ENCODE results near the gene AAR2. TPM values are rescaled to one million over a fixed set of nuclear protein-coding genes. Genes with fewer than 3 reads are reported as not detected.

The AAR2 gene
- total RNA-seq, 1 donor from 2014 or later, result 19.0 TPM

DNA sequence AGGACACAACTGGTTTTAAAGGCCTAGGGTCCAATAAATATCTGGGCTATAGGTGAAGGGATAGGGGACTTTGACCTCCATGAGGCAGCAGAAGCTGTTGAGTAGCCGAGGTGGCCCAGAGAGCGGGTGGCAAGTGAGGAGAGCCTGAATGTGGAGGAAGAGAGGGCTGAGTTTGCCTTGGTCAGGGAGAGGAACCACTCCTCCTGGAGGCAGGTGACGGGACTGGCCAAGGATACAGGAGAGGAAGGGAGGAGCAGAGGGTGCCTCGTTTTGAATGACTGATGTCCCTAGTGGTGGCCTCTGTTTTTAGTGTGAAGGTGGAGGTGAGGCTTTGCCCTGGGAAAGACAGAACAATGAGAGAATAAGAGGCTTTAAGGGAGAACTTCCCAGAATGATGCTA is 19.1 kb upstream of the AAR2 start:
- Mint-ChIP-seq H3K9me3 (ENCODE audit: unreplicated experiment) (peaks cover 6% of the 10 kb centered on the region), H3K4me3 (ENCODE audit: unreplicated experiment) (no peak overlapping the region), H3K4me1 (ENCODE audit: low read depth, unreplicated experiment) (peaks cover 12% of the 10 kb centered on the region), H3K27me3 (ENCODE audit: unreplicated experiment) (no peaks in the 10 kb centered on the region), H3K36me3 (ENCODE audit: unreplicated experiment) (no peaks in the 10 kb centered on the region), H3K27ac (ENCODE audit: unreplicated experiment) (no peak overlapping the region)
- TF ChIP-seq, protein P1, sequence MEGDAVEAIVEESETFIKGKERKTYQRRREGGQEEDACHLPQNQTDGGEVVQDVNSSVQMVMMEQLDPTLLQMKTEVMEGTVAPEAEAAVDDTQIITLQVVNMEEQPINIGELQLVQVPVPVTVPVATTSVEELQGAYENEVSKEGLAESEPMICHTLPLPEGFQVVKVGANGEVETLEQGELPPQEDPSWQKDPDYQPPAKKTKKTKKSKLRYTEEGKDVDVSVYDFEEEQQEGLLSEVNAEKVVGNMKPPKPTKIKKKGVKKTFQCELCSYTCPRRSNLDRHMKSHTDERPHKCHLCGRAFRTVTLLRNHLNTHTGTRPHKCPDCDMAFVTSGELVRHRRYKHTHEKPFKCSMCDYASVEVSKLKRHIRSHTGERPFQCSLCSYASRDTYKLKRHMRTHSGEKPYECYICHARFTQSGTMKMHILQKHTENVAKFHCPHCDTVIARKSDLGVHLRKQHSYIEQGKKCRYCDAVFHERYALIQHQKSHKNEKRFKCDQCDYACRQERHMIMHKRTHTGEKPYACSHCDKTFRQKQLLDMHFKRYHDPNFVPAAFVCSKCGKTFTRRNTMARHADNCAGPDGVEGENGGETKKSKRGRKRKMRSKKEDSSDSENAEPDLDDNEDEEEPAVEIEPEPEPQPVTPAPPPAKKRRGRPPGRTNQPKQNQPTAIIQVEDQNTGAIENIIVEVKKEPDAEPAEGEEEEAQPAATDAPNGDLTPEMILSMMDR (IDR thresholded peaks at IDR 0.05; ENCODE audit: partially characterized antibody, unreplicated experiment), result peak; percentile 30
- no peak for DNase-seq

DNA sequence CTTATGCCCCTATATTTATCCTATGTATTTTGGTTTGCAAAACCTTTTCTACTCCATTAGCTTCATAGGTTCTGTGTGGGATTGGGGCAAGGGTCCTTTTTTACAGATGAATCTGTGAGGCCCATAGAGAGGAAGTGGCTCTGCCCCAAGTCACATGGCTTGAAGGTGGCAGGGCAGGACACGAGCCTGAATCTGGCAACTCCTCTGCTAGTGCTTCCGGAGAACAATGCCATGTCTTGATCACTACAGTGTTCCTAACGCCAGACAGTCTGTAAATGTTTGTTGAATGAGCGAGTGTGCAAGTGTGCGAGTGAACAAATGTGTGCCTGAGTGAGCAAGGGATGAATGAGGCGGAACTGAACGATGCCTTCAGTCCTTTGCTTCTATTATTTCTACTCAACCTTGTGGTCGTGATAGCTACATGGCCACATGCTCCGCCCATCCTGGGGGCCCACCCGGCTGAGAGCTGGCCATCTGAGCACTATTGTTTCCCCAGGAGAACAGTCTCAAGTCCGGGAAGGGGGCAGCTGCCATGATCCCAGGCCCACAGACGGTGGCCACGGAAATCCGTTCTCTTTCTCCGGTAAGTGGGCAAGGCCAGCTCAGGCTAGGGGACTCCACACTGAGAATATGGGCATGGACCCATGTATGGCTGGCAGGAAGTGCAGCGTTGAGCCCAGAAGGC is 17.8 kb upstream of the AAR2 start:
- peaks cover 6% of the 10 kb centered on the region for H3K9me3 Mint-ChIP-seq (ENCODE audit: unreplicated experiment)
- no peaks in the 10 kb centered on the region for H3K27me3 Mint-ChIP-seq (ENCODE audit: unreplicated experiment)
- no peaks in the 10 kb centered on the region for H3K36me3 Mint-ChIP-seq (ENCODE audit: unreplicated experiment)
- DNase-seq, result peak; percentile 40
- peak overlapping the region; percentile 4 for H3K27ac Mint-ChIP-seq (ENCODE audit: unreplicated experiment)
- H3K4me3 Mint-ChIP-seq (ENCODE audit: unreplicated experiment), result no peak overlapping the region
- peaks cover 12% of the 10 kb centered on the region for H3K4me1 Mint-ChIP-seq (ENCODE audit: low read depth, unreplicated experiment)
- TF ChIP-seq, protein P1 (IDR thresholded peaks at IDR 0.05; ENCODE audit: partially characterized antibody, unreplicated experiment), result no peak

DNA sequence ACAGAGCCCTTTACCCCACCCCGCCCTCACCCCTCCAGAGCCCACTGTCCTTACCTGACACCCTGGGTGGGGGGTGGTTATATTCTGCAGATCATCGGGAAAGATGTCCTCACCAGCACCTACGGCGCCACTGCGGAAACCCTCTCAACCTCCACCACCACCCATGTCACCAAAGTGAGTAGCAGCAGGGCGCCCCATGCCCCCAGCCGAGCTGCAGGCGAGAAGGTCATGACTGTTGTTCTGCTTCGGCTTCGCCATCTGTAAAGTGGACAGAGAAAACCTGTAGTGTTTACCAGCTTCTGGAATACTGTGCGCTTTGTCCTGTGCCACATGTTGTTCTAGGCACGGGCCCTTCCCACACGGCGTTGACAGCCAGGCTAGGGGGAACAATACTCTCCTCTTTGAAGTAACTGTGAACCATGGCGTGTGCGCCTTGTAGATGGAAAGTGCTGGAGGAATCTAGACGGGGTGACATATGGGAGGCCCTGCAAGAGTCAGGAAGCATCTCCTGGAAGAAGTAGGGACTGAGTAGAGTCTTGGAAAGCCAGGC is 16.5 kb upstream of the AAR2 start:
- Mint-ChIP-seq H3K27me3 (ENCODE audit: unreplicated experiment) (no peaks in the 10 kb centered on the region), H3K27ac (ENCODE audit: unreplicated experiment) (peak overlapping the region; percentile 25)

DNA sequence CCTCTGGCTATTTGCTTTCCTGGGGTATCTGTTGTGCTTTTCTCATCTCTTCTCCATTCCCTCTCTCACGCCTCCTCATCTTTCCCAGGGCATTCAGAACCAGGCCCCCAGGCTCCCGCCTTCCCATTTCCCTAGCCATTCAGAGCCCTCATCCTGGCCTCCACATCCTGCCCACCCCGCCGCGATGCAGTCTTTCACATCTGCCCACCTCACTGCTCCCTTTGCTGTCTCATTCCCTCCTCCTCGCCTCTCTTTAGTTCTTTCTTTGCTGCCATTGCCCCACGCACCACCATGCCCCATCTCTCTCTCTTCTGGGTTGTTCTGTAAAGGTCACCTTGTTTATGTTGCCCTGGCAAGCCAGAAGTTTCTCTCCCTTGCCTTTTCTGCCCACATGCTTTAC is 10.6 kb upstream of the AAR2 start:
- H3K36me3 Mint-ChIP-seq (ENCODE audit: unreplicated experiment), result peaks cover 5% of the 10 kb centered on the region
- H3K9me3 Mint-ChIP-seq (ENCODE audit: unreplicated experiment), result no peaks in the 10 kb centered on the region
- no peak overlapping the region for H3K27ac Mint-ChIP-seq (ENCODE audit: unreplicated experiment)
- TF ChIP-seq, protein P1 (IDR thresholded peaks at IDR 0.05; ENCODE audit: partially characterized antibody, unreplicated experiment), result no peak
- no peak for DNase-seq
- no peaks in the 10 kb centered on the region for H3K4me1 Mint-ChIP-seq (ENCODE audit: low read depth, unreplicated experiment)
- no peak overlapping the region for H3K4me3 Mint-ChIP-seq (ENCODE audit: unreplicated experiment)
- H3K27me3 Mint-ChIP-seq (ENCODE audit: unreplicated experiment), result no peaks in the 10 kb centered on the region

More for the DNA sequence above, 16.5 kb upstream of the AAR2 start:
- DNase-seq, result no peak
- Mint-ChIP-seq H3K9me3 (ENCODE audit: unreplicated experiment) (peaks cover 6% of the 10 kb centered on the region), H3K36me3 (ENCODE audit: unreplicated experiment) (no peaks in the 10 kb centered on the region), H3K4me3 (ENCODE audit: unreplicated experiment) (no peak overlapping the region), H3K4me1 (ENCODE audit: low read depth, unreplicated experiment) (peaks cover 12% of the 10 kb centered on the region)
- TF ChIP-seq, protein P1 (IDR thresholded peaks at IDR 0.05; ENCODE audit: partially characterized antibody, unreplicated experiment), result no peak

DNA sequence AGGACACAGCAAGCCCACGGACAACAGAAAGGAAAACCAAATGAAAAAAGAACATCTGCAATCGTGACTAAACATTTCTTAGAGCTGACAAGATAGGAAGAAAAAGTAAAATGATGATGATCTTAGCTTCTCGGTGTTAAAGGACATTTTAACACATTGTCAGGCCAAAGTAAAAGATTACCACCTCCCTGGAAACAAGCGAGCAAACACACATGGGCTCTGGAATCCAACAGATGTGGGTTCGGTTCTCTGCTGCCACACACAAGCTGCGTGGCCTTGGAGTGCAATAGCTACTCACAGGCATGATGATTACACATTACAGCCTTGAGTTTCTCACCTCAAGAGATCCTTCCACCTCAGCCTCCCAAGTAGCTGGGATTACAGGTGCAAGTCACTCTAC is 7.5 kb upstream of the AAR2 start:
- peaks cover 5% of the 10 kb centered on the region for H3K36me3 Mint-ChIP-seq (ENCODE audit: unreplicated experiment)
- TF ChIP-seq, protein P1 (IDR thresholded peaks at IDR 0.05; ENCODE audit: partially characterized antibody, unreplicated experiment), result no peak

More for the DNA sequence above, 7.5 kb upstream of the AAR2 start:
- Mint-ChIP-seq H3K27me3 (ENCODE audit: unreplicated experiment) (peaks cover 5% of the 10 kb centered on the region), H3K4me3 (ENCODE audit: unreplicated experiment) (no peak overlapping the region), H3K4me1 (ENCODE audit: low read depth, unreplicated experiment) (no peaks in the 10 kb centered on the region), H3K27ac (ENCODE audit: unreplicated experiment) (no peak overlapping the region), H3K9me3 (ENCODE audit: unreplicated experiment) (no peaks in the 10 kb centered on the region)
- no peak for DNase-seq
